Astrocyte of the spinal cord (primary cell): ENCODE data around the gene TDRD1.
"Not testable (repeated sequence)": the region's sequence is repeated elsewhere in the genome, so short reads cannot be mapped to it uniquely, and the experiment has no call there.

Experiments used
- DNase-seq: peaks from one replicate; pipeline ENCODE4 v3.0.0; 2011; ENCODE audit warnings: low read depth, low spot score
- H3K4me3 ChIP-seq: 2 replicates; pipeline ENCODE4 v1.5.1; 2011; ENCODE audit warnings: low read depth, mild to moderate bottlenecking, low read length, moderate library complexity
- CTCF ChIP-seq: IDR thresholded peaks from 2 replicates; pipeline ENCODE4 v1.5.1; 2012; ENCODE audit warnings: low read depth, mild to moderate bottlenecking, low read length, inconsistent platforms
- in situ Hi-C: cut with HindIII; loops from 2 replicates; pipeline ENCODE4 v1.10.0; 2017; ENCODE audit warnings: low sequenced_read_pairs

Gene TDRD1

GRCh38 chr10:114179148-114179547 lies at the start of gene TDRD1:
Gene TDRD1, plus strand, starts transcription at chr10:114179353. Its CDS starts 8,479 bp downstream, at chr10:114187832.
- no peak within 1 kb of the TSS for H3K4me3 ChIP-seq
- no peak for DNase-seq
- no peak for TF ChIP-seq CTCF
- in situ Hi-C loops: no loop called here

GRCh38 chr10:114131094-114131493 lies 48.1 kb upstream of the TDRD1 start:
- in situ Hi-C loops: no loop called here
- DNase-seq: no peak
- no peak overlapping the region for H3K4me3 ChIP-seq
- TF ChIP-seq CTCF: no peak

- no peak for TF ChIP-seq CTCF
- in situ Hi-C loops: no loop called here
- no peak for DNase-seq
- H3K4me3 ChIP-seq: no peak overlapping the region
Measured at GRCh38 chr10:114135476-114135875, 43.7 kb upstream of the TDRD1 start.

GRCh38 chr10:114138581-114138980 lies 40.6 kb upstream of the TDRD1 start:
- no peak overlapping the region for H3K4me3 ChIP-seq
- in situ Hi-C loops: no loop called here
- no peak for TF ChIP-seq CTCF
- no peak for DNase-seq

- H3K4me3 ChIP-seq: no peak overlapping the region
- no peak for DNase-seq
- in situ Hi-C loops: no loop called here
- TF ChIP-seq CTCF: no peak
Measured at GRCh38 chr10:114140036-114140435, 39.1 kb upstream of the TDRD1 start.

- DNase-seq, in situ Hi-C loops: not testable (repeated sequence)
Measured at GRCh38 chr10:114140827-114141226, 38.3 kb upstream of the TDRD1 start.

GRCh38 chr10:114142018-114142417 lies 37.1 kb upstream of the TDRD1 start:
- DNase-seq: no peak
- in situ Hi-C loops: no loop called here
- no peak overlapping the region for H3K4me3 ChIP-seq
- no peak for TF ChIP-seq CTCF

More at GRCh38 chr10:114140827-114141226, 38.3 kb upstream of the TDRD1 start:
- not testable (repeated sequence) for H3K4me3 ChIP-seq
